Anterior cingulate cortex (tissue), 58 donors: Measurements from ENCODE around the gene CFAP57.

Source experiments
- DNase-seq, 58 donors: peaks; one replicate each; lab custom pipeline; 2025; lab: John Stamatoyannopoulos, UW

Gene CFAP57

GRCh38 chr1:43274125-43274803 is 102.1 kb downstream of the CFAP57 start:
- no peak for DNase-seq

GRCh38 chr1:43274804-43275180 is 102.7 kb downstream of the CFAP57 start:
- no peak for DNase-seq

GRCh38 chr1:43275826-43276620 is 103.9 kb downstream of the CFAP57 start:
- DNase-seq = no peak

- no peak for DNase-seq
Measured at GRCh38 chr1:43276673-43277072, 104.5 kb downstream of the CFAP57 start.

- DNase-seq = no peak
Measured at GRCh38 chr1:43277116-43277876, 105.2 kb downstream of the CFAP57 start.

GRCh38 chr1:43279161-43279560 is 107.0 kb downstream of the CFAP57 start:
- DNase-seq = no peak

- no peak for DNase-seq
Measured at GRCh38 chr1:43279666-43280065, 107.5 kb downstream of the CFAP57 start.

- DNase-seq = no peak
Measured at GRCh38 chr1:43280692-43281091, 108.6 kb downstream of the CFAP57 start.

- peak in 3 of 58 donors; percentile 24 to 44 (median 35) for DNase-seq
Measured at GRCh38 chr1:43282220-43283195, 110.4 kb downstream of the CFAP57 start.

GRCh38 chr1:43284065-43284464 is 111.9 kb downstream of the CFAP57 start:
- no peak for DNase-seq

GRCh38 chr1:43284546-43285110 is 112.5 kb downstream of the CFAP57 start:
- DNase-seq = no peak

- DNase-seq = no peak
Measured at GRCh38 chr1:43285269-43285990, 113.3 kb downstream of the CFAP57 start, which contains the start of gene C1orf210. C1orf210 (minus strand) TSS chr1:43285581; CDS start chr1:43283270, 2,311 bp downstream.

- DNase-seq = no peak
Measured at GRCh38 chr1:43286115-43286514, 114.0 kb downstream of the CFAP57 start.

- DNase-seq = no peak
Measured at GRCh38 chr1:43286533-43286932, 114.4 kb downstream of the CFAP57 start.

- peak in 2 of 58 donors; percentile 31 to 38 for DNase-seq
Measured at GRCh38 chr1:43288058-43288784, 116.1 kb downstream of the CFAP57 start.

GRCh38 chr1:43288785-43289706 is 116.9 kb downstream of the CFAP57 start:
- DNase-seq = no peak

GRCh38 chr1:43292216-43292615 is 120.1 kb downstream of the CFAP57 start:
- no peak for DNase-seq
